HG03135 (cell line): ENCODE results near the gene FAM135A.
A peak's percentile ranks its signal among the peaks of the same experiment; 100 is the strongest.
"Not testable (repeated sequence)": the region's sequence is repeated elsewhere in the genome, so short reads cannot be mapped to it uniquely, and the experiment has no call there.

Experiments
- ATAC-seq: cut with Tn5 transposase; IDR thresholded peaks from one replicate; pipeline ENCODE4 v1.9.1; 2021; ENCODE audit warnings: mild to moderate bottlenecking, moderate library complexity; ENCODE audit not compliant: unreplicated experiment

FAM135A gene

GRCh38 chr6:70537266-70537665 lies 124.0 kb downstream of the FAM135A start:
- ATAC-seq, result no peak

GRCh38 chr6:70538376-70538775 lies 125.1 kb downstream of the FAM135A start:
- ATAC-seq, result peak; percentile 70

GRCh38 chr6:70547313-70547712 lies 134.0 kb downstream of the FAM135A start:
- no peak for ATAC-seq

- no peak for ATAC-seq
These were observed 134.6 kb downstream of the FAM135A start for GRCh38 chr6:70547905-70548304.

GRCh38 chr6:70549327-70549726 lies 136.0 kb downstream of the FAM135A start:
- ATAC-seq, result no peak

GRCh38 chr6:70551566-70551965 lies 138.3 kb downstream of the FAM135A start:
- ATAC-seq, result no peak

GRCh38 chr6:70552286-70552940 lies 139.1 kb downstream of the FAM135A start:
- not testable (repeated sequence) for ATAC-seq

GRCh38 chr6:70552974-70553373 lies 139.7 kb downstream of the FAM135A start:
- ATAC-seq, result no peak

GRCh38 chr6:70557998-70558397 lies 144.7 kb downstream of the FAM135A start:
- no peak for ATAC-seq

- not testable (repeated sequence) for ATAC-seq
These were observed 149.1 kb downstream of the FAM135A start for GRCh38 chr6:70562401-70562800.

- ATAC-seq, result no peak
These were observed 150.2 kb downstream of the FAM135A start for GRCh38 chr6:70563530-70563929.

- peak; percentile 99 for ATAC-seq
These were observed 153.6 kb downstream of the FAM135A start, which contains the start of gene SDHAF4 for GRCh38 chr6:70566751-70567382. Gene SDHAF4, plus strand, starts transcription at chr6:70566930. Its CDS starts 11 bp downstream, at chr6:70566941.

- no peak for ATAC-seq
These were observed 161.3 kb downstream of the FAM135A start for GRCh38 chr6:70574643-70575042.

GRCh38 chr6:70575899-70576495 lies 162.7 kb downstream of the FAM135A start:
- no peak for ATAC-seq

GRCh38 chr6:70586114-70586513 lies 172.8 kb downstream of the FAM135A start:
- peak; percentile 94 for ATAC-seq

GRCh38 chr6:70590400-70590799 lies 177.1 kb downstream of the FAM135A start:
- no peak for ATAC-seq

GRCh38 chr6:70592391-70593117 lies 179.2 kb downstream of the FAM135A start:
- ATAC-seq, result no peak

- no peak for ATAC-seq
These were observed 179.8 kb downstream of the FAM135A start for GRCh38 chr6:70593118-70593486.

GRCh38 chr6:70599187-70599586 lies 185.9 kb downstream of the FAM135A start:
- no peak for ATAC-seq

- no peak for ATAC-seq
These were observed 187.7 kb downstream of the FAM135A start for GRCh38 chr6:70601014-70601413.

GRCh38 chr6:70604254-70604653 lies 190.9 kb downstream of the FAM135A start:
- ATAC-seq, result no peak
